Left cardiac atrium (tissue), 4 donors: ENCODE data around the gene AP1M2. TPM values are rescaled to one million over a fixed set of nuclear protein-coding genes. Genes with fewer than 3 reads are reported as not detected.
A peak's percentile ranks its signal among the peaks of the same experiment; 100 is the strongest.
"Not testable (repeated sequence)": the region's sequence is repeated elsewhere in the genome, so short reads cannot be mapped to it uniquely, and the experiment has no call there.

Source experiments
- ATAC-seq, 2 donors: fragments of 200-7000 bp; cut with Tn5 transposase; one replicate each; pipeline ENCODE4 v1.9.1; 2020; ENCODE audit warnings: mild to moderate bottlenecking in 2 of 2, moderate library complexity in 2 of 2
- DNase-seq: peaks from one replicate; pipeline ENCODE4 v3.0.0-alpha.2; 2020
- intact Hi-C, 2 donors: fragments of 100-400 bp; cut with DNase I; formaldehyde crosslinking; loops; one replicate each; pipeline versions ENCODE4 v1.14.1 to v1.15.1; 2022 to 2023
- total RNA-seq, 2 donors: library from RNA; stranded (reverse); fragmentation: NEBNext Ultra II Directional; extraction: Animal tissue kit (Norgen Biotek cat#: 25700); gene quantifications; one replicate each; pipeline ENCODE4 v1.2.1, GENCODE V29; 2021
- donor health status: DM: no; HTN: yes; CAD: no.
- donor health status: DM: no; HTN: yes; CAD: no; lungs with severe emphysema.
- donor health status: DM: yes; HTN: yes; CAD: no.
- donor health status: Dilated cardiomyopathy.

AP1M2 gene
- total RNA-seq, 2 donors from 2014 or later = 0.55 TPM; not detected in 1

DNA sequence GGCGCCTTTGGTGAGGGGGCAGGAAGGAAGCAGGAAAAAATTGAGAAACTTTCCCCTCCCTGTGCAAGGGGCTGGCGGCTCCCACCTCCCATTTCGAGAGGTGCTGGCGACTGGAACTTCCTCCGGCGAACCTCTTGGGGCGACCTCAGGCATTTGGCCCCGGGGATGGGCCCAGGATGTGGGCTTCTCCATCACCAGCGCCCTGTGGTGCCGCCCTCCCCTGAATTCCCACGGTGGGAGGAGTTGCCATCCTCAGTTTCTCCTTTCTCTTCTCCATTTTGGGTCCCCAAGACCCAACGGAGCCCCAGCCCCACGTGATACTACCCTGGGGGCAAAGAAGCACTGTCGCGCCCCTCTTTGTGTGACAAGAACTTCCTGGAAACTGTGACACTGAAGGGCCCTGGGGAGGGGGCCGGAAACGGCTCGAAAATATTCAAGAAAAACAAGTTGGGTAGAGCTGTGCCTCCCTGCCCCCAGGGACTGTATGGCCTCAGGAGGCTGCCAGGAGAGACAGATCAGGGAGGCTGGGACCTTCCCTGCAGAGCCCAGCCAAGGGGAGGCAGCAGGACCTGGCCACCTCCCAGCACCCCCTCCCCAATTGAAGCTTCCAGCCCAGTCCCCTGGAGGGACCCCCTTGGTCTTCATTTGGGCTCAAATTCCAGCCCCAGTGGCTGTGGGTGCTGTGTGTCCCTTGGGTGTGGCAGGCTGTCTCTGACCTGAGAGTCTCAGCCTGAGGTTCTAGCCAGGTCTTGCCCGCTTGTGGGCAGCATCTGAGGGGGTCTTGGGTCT, 16.2 kb upstream of the AP1M2 start:
- intact Hi-C loops = no loop called here
- ATAC-seq = peak; percentile 31 to 37

GRCh38 chr19:10602330-10603083, 15.4 kb upstream of the AP1M2 start:
- peak; percentile 97 to 98 for ATAC-seq
- peak; percentile 85 for DNase-seq
- intact Hi-C loops = no loop called here

More for the DNA sequence above, 16.2 kb upstream of the AP1M2 start:
- peak; percentile 69 for DNase-seq

- intact Hi-C loops = no loop called here
- ATAC-seq (no peak), DNase-seq (no peak)
These were observed 14.9 kb upstream of the AP1M2 start for GRCh38 chr19:10601999-10602329.

DNA sequence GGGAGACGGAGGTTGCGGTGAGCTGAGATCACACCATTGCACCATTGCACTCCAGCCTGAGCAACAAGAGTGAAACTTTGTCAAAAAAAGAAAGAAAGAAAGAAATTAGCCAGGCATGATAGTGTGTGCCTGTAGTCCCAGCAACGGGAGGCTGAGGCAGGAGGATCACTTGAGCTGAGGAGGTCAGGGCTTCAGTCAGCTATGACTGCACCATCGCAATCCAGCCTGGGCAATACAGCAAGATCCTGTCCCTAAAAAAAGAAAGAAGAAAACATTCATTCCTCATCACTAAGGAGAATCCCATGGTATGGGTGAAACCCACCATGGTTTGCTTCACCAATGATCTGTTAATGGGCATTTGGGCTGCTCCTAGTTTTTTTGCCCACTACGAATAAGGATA, 13.0 kb upstream of the AP1M2 start:
- intact Hi-C loops = no loop called here
- no peak for ATAC-seq

DNA sequence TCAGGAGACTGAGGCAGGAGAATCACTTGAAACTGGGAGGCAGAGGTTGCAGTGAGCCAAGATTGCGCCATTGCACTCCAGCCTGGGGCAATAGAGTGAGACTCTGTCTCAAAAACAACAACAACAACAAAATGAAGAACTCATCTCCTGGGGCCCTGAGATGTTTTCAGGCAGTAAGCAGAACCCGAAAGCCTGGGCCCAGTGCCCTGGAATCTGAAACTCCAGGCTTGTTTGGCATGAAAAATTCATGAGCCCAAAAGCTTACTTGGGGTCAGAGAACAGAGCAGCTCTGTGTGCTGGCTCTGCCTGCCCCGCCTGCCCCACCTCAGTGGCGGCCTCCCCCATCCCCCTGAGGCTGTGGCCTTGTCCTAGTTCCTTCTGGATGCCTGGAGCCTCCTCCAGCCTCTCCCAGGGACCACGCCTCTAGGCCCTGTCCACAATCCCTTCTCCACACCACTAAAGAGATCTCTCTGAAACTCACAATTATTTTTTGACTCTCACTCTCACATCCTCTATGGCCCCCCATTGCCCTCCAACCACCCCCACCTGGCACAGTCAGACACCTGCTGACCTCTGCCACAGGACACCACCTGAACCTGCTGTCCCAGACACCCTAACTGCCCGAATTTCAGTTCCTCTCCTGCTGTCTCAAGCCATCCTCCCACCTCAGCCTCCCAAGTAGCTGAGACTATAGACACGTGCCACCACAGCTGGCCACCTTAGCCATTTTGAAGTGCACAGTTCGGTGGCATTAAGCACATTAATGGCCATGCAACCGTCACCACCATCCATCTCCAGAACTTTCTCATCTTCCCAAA, 6.9 kb upstream of the AP1M2 start:
- DNase-seq = no peak
- peak; percentile 66 to 73 for ATAC-seq
- intact Hi-C loops = no loop called here

More for the DNA sequence above, 13.0 kb upstream of the AP1M2 start:
- DNase-seq = no peak

GRCh38 chr19:10593148-10593547, 6.0 kb upstream of the AP1M2 start:
- intact Hi-C loops = no loop called here
- no peak for ATAC-seq
- DNase-seq = no peak

DNA sequence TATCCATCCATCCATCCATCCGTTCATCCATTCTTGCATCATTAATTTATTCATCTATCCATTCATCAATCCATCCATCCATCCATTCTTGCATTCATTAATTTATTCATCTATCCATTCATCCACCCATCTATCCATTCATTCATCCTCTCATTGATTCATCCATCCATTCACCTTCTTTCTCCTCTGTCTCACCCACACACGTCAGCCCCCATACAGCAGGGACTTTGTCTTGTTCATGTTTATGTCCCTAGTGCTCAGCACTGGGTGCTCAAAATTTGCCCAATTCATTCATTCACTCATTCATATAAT, 683 bp upstream of the AP1M2 start:
- no peak for ATAC-seq
- intact Hi-C loops = no loop called here
- no peak for DNase-seq

DNA sequence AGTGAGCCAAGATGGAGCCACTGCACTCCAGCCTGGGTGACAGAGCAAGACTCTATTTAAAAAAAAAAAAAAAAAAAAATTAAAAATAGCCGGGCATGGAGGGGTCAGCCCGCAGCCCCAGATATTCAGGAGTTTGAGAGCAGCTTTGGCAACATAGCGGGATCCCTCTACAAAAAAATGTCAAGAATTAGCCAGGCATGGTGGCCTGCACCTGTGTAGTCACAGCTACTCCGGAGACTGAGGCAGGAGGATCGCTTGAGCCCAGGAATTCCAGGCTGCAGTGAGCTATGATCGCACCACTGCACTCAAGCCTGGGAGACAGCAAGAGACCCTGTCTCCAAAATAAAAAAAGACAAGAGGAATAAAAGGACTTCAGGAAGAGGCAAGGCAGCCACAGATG, 716 bp downstream of the AP1M2 start:
- intact Hi-C loops = no loop called here
- ATAC-seq (no peak), DNase-seq (no peak)

DNA sequence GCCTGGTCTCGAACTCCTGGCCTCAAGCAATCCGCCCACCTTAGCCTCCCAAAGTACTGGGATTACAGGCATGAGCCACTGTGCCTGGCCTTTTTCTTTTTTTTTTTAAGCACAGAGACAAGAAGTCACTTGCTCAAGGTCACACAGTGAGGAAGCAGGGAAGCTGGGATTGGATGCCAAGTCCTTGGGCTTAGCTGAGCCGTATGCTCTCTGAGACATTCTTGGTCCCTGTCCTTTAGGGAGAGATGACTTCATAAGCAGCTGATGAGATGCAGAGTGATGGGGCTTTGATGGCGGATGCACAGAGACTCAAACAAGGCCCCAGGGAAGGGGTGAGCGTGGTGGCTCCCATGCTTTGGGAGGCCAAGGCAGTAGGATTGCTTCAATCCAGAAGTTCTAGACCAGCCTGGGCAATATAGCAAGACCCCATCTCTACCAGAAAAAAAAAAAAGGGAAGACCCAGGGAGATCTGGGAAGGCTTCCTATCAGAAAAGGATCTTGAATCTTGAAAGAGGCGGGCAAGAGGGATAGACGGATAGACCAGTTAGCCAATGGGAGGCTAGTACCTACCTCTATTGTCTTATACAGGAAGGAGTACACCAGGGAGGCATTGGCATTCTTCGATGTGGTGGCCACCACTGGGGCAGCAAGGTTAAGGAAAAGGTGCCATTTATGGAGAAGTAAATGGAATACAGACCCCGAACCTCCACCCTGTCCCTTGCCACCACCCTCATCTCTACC, 3.9 kb downstream of the AP1M2 start:
- DNase-seq = no peak
- intact Hi-C loops = loop anchor here (2.0 to 5.0 kb wide), 2 partner anchors 60 to 114 kb away; no protein-coding TSS in a partner anchor
- no peak for ATAC-seq

DNA sequence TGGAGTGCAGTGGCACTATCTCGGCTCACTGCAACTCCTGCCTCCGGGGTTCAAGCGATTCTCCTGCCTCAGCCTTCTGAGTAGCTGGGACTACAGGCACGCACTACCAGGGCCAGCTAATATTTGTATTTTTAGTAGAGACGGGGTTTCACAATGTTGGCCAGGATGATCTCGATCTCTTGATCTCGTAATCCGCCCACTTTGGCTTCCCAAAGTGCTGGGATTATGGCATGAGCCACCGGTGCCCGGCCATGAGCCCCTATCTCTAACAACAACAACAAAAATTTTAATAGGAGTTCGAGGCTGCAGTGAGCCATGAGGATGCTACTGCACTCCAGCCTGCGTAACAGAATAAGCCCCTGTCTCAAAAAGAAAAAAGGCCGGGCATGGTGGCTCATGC, 5.0 kb downstream of the AP1M2 start:
- DNase-seq (no peak), ATAC-seq (no peak)
- intact Hi-C loops = loop anchor here (2.0 to 5.0 kb wide), 2 partner anchors 61 to 115 kb away; no protein-coding TSS in a partner anchor

DNA sequence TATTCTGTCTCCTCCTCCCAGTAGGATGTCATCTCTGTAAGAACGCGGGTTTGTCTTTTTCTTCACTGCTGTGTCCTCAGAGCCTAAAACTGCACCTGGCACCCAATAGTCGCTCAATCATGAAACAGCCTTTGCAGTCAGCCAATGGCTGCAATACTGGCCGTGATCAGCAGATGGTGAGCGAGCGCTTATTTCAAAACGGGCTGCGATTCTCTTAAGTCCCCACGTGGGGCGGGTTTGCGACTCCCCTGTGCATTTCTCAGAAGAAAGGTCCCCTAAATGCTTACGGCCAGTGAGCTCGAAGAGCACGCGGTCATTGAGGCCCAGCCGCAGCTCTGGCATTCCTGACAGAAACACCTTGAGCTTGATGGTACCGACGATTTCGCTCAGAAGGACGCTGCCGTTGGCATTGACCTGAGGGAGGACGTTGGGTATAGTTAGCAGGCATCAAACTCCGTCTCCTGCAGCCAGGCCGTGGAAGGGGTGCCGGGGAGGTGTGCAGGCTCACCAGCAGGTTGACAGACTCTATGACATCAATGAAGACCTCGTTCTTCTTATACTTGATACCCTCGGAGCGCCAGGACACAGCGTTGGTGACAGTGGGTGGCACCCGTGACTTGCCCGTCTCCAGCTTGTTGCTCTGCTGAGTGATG, 6.0 kb downstream of the AP1M2 start:
- intact Hi-C loops = loop anchor here (1.0 to 5.0 kb wide), 2 partner anchors 63 to 116 kb away; no protein-coding TSS in a partner anchor
- ATAC-seq = peak; percentile 83 to 92
- DNase-seq = peak; percentile 88

DNA sequence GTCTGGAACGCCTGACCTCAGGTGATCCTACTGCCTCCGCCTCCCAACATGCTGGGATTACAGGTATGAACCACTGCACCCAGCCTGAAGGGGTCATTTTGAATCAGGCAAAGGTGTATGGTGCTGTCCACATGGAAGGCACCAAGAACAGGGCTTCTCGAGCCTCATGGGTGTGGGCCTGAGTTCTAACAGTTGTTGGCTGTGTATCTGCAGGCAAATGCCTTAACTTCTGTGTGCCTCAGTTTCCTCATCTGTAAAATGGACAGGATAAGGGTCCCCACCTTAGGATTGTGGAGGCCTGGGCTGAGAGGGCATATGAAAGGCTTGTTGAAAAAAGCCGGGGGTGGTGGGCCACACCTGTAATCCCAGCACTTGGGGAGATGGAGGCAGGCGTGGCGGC, 9.2 kb downstream of the AP1M2 start:
- DNase-seq = no peak
- ATAC-seq = no peak
- intact Hi-C loops = no loop called here

GRCh38 chr19:10575011-10575716, 11.9 kb downstream of the AP1M2 start:
- intact Hi-C loops = no loop called here
- ATAC-seq (no peak), DNase-seq (no peak)

GRCh38 chr19:10574462-10574861, 12.7 kb downstream of the AP1M2 start:
- DNase-seq = no peak
- intact Hi-C loops = no loop called here
- no peak for ATAC-seq

DNA sequence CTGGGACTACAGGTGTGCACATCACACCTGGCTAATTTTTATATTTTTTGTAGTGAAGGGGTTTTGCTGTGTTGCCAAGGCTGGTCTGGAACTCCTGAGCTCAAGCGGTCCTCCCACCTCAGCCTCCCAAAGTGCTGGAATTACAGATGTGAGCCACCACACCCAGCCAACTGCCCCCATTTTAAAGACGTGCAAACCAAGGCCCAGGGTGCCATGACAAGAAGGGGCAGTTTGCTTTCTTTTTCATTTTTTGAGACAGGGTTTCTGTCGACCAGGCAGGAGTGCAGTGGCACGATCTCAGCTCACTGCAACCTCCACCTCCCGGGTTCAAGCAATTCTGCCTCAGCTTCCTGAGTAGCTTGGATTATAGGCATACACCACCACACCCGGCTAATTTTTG, 13.3 kb downstream of the AP1M2 start:
- ATAC-seq, intact Hi-C loops, DNase-seq: not testable (repeated sequence)

DNA sequence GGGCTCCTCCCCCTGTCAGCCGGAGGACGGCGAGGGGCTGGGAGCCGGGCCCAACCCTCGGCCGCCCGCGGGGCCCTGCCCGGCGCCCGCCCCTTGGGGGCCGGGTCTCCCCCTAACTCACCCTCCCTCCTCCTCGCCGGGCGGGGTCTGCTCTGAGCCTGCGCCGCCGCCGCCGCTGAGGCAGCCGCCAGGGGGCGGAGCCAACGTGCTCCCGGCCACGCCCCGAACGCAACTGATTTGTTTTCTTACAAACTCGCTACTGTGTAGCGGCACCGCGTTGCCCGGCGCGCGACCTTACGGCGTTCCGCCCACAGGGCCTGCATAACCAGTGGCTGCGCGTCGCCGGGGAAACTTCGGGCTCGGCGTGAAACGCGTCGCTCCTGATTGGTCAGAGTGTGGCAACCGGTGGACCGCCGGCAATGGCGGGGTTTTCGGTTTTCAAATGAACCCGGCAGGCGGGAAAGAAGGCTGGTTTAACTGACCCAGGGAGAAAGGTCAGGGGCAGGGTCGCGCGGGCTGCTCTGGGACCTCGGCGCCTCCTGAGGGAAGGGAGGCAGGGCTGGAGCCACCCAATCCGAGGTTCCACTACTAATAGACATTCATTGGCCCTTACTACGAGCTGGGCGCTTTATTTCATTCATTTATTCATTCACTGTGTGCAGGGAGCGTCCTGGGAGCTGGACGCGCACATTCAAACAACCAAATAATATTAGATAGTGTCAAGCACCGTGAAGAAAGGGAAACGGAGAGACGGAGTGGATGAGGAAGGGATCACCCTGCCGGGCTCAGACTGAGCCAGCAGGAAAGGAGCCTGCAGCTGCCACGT, 18.1 kb downstream of the AP1M2 start, which contains the start of gene CDKN2D:
Gene CDKN2D (minus strand): TSS at position 154 of the 826 bp plus-strand sequence. CDS start 326 bp downstream, outside the sequence.
- intact Hi-C loops = loop anchor here in 1 of 2 donors (10.0 kb wide), 1 partner anchor 64 kb away; the partner anchor contains the start of gene KEAP1
- ATAC-seq = peak; percentile 88 to 89
- peak; percentile 100 for DNase-seq
